Duodenal mucosa (tissue), 2 donors: Measurements from ENCODE around the gene UHMK1.

ENCODE experiments used
- H3K27ac ChIP-seq: one replicate; pipeline ENCODE4 v1.7.0; 2013; ENCODE audit warnings: low read depth, low read length
- H3K27me3 ChIP-seq, 2 donors: one replicate each; pipeline ENCODE4 v1.7.0; 2013; ENCODE audit warnings: low read length in 2 of 2, control low read depth in 1 of 2; ENCODE audit not compliant: insufficient read depth in 2 of 2, control insufficient read depth in 1 of 2
- H3K36me3 ChIP-seq, 2 donors: one replicate each; pipeline ENCODE4 v1.7.0; 2013; ENCODE audit warnings: low read length in 2 of 2, control low read depth in 1 of 2; ENCODE audit not compliant: insufficient read depth in 2 of 2, control insufficient read depth in 1 of 2
- H3K4me1 ChIP-seq, 2 donors: one replicate each; pipeline ENCODE4 v1.7.0; 2013; ENCODE audit warnings: low read length in 2 of 2, control low read depth in 1 of 2; ENCODE audit not compliant: insufficient read depth in 2 of 2, control insufficient read depth in 1 of 2
- H3K4me3 ChIP-seq, 2 donors: one replicate each; pipeline ENCODE4 v1.7.0; 2013; ENCODE audit warnings: low read length in 2 of 2, low read depth in 1 of 2
- H3K9ac ChIP-seq, 2 donors: one replicate each; pipeline ENCODE4 v1.7.0; 2013; ENCODE audit warnings: low read length in 2 of 2, low read depth in 1 of 2
- H3K9me3 ChIP-seq, 2 donors: one replicate each; pipeline ENCODE4 v1.7.0; 2013; ENCODE audit warnings: low read length in 2 of 2, control low read depth in 1 of 2; ENCODE audit not compliant: control insufficient read depth in 1 of 2

UHMK1 gene

DNA sequence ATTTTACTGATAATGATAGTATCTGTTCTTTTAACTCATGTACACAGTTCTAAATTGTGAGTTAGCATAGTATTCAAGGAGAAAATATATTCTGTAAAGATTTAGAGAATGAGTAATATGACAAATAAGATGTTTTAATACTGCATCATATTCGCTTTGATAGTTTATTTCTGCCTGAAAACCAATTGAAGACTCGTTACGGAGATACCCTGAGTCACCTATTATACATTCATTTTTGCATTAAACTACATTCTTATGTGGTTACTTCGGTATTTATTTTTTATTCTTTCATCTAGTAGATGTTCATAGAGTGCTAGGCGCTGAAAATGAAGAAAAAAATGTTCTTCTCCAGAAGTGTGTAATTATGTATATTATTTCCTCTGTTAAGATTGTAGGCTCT is 5.3 kb downstream of the UHMK1 start:
- no peaks in the 10 kb centered on the region for H3K27me3 ChIP-seq
- no peaks in the 10 kb centered on the region for H3K9me3 ChIP-seq
- no peak overlapping the region for H3K4me3 ChIP-seq
- peaks cover 20 to 64% of the 10 kb centered on the region in 2 donors for H3K36me3 ChIP-seq
- peaks cover 7 to 9% of the 10 kb centered on the region in 2 donors for H3K4me1 ChIP-seq
- H3K9ac ChIP-seq: no peak overlapping the region
- H3K27ac ChIP-seq: no peak overlapping the region

- no peaks in the 10 kb centered on the region for H3K4me1 ChIP-seq
- no peaks in the 10 kb centered on the region for H3K9me3 ChIP-seq
- H3K27ac ChIP-seq: no peak overlapping the region
- H3K4me3 ChIP-seq: no peak overlapping the region
- no peaks in the 10 kb centered on the region for H3K27me3 ChIP-seq
- peaks cover 9 to 35% of the 10 kb centered on the region in 2 donors for H3K36me3 ChIP-seq
- no peak overlapping the region for H3K9ac ChIP-seq
These were observed 29.7 kb downstream of the UHMK1 start for GRCh38 chr1:162527314-162527713.

- Histone ChIP-seq H3K9ac (no peak overlapping the region), H3K27ac (no peak overlapping the region), H3K4me3 (no peak overlapping the region), H3K4me1 (no peaks in the 10 kb centered on the region), H3K27me3 (no peaks in the 10 kb centered on the region), H3K9me3 (no peaks in the 10 kb centered on the region), H3K36me3 (peaks cover 4 to 8% of the 10 kb centered on the region in 2 donors)
These were observed 32.8 kb downstream of the UHMK1 start for GRCh38 chr1:162530307-162530987.

- H3K27ac ChIP-seq: no peak overlapping the region
- H3K9me3 ChIP-seq: no peaks in the 10 kb centered on the region
- peaks cover 4% of the 10 kb centered on the region in 2 donors for H3K36me3 ChIP-seq
- H3K4me1 ChIP-seq: no peaks in the 10 kb centered on the region
- no peak overlapping the region for H3K9ac ChIP-seq
- H3K27me3 ChIP-seq: no peaks in the 10 kb centered on the region
- no peak overlapping the region for H3K4me3 ChIP-seq
These were observed 33.3 kb downstream of the UHMK1 start for GRCh38 chr1:162530988-162531319.

DNA sequence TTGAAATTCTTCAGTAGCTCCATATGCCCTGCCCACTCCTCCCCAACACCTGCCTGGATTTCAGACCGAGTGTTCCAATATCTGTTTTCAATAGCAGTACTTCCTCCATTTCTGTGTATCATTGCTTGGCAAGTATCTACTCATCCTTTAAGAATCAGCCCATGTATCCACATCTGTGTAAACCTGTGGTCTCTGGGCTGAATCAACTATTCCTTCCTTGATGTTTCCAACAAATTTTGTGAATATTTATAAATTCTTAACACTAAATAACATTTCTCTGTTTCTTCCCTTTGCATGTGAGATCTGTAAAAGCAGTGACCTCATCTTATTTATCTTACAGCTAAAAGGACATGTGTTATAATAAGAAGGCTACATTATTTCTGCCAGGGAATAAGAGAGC is 37.9 kb downstream of the UHMK1 start:
- no peak overlapping the region for H3K27ac ChIP-seq
- H3K27me3 ChIP-seq: no peaks in the 10 kb centered on the region
- H3K36me3 ChIP-seq: no peaks in the 10 kb centered on the region
- no peaks in the 10 kb centered on the region for H3K9me3 ChIP-seq
- no peaks in the 10 kb centered on the region for H3K4me1 ChIP-seq
- H3K9ac ChIP-seq: no peak overlapping the region
- no peak overlapping the region for H3K4me3 ChIP-seq

DNA sequence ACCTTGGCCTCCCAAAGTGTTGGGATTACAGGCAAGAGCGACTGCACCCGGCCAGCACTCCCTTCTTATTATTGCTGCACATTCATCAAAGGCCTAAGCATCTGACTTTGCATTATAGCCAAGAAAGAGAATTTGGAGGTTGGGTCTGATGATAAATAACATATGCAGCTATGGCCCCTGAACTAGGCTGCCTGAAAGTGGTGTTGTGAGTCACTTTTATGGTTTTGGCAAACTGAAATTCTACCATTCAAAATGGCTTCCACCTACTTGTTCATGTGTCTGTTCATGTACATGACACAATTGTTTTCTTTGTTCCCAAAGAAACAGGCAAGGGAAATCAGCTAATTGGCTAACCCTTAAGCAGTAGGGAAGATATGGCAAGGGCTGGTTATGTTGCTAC is 38.9 kb downstream of the UHMK1 start:
- Histone ChIP-seq H3K4me3 (no peak overlapping the region), H3K9me3 (no peaks in the 10 kb centered on the region), H3K27me3 (no peaks in the 10 kb centered on the region), H3K4me1 (no peaks in the 10 kb centered on the region), H3K27ac (no peak overlapping the region), H3K9ac (no peak overlapping the region), H3K36me3 (no peaks in the 10 kb centered on the region)

DNA sequence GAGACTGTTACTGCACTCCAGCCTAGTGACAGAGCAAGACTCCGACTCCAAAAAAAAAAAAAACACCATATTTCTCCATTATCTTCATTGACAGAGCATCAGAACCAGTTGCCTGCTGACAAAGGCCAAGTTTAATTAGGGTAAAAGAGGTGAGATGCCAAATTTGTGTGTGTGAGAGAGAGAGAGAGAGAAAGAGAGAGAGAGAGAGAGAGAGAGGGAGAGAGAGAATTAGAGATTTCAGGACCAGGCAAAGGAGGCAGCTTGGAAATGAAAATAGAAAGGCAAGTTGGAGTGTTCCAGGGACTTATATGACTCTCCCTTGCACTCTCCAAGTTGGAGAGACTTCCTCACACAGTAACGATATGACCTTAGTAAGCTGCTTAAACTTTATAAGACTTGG is 39.6 kb downstream of the UHMK1 start:
- H3K4me3 ChIP-seq: no peak overlapping the region
- H3K9me3 ChIP-seq: no peaks in the 10 kb centered on the region
- no peak overlapping the region for H3K27ac ChIP-seq
- H3K36me3 ChIP-seq: no peaks in the 10 kb centered on the region
- no peaks in the 10 kb centered on the region for H3K4me1 ChIP-seq
- H3K9ac ChIP-seq: no peak overlapping the region
- H3K27me3 ChIP-seq: no peaks in the 10 kb centered on the region

DNA sequence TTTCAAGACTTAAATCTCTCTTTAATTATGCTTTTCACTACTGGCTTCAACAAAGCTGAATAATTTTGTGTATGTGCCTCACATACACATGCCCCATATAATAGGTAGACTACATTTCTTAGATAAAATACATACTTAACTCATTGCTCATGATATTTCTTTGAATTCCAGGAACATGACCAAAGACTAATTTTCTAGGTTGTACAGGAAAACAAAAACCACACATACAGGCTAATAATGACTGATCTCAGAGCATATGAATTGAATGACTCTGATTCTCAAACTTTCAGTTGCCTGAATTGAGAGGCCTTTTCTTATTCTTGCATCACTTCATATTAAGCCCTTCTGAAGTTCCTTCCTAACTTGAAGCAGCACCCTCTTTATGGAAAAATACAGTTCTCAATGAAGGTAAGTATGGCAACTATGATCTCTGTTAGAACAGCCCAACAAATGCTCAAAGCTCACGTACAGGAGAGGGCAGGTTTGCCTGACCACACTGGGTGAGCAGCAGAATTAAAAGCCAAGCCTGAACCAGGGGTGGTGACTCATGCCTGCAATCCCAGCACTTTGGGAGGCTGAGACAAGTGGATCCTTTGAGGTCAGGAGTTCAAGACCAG is 41.3 kb downstream of the UHMK1 start:
- no peaks in the 10 kb centered on the region for H3K27me3 ChIP-seq
- H3K27ac ChIP-seq: no peak overlapping the region
- H3K9me3 ChIP-seq: peaks cover 5 to 6% of the 10 kb centered on the region in 2 donors
- no peaks in the 10 kb centered on the region for H3K4me1 ChIP-seq
- H3K9ac ChIP-seq: no peak overlapping the region
- H3K4me3 ChIP-seq: no peak overlapping the region
- H3K36me3 ChIP-seq: no peaks in the 10 kb centered on the region

GRCh38 chr1:162541619-162542141 is 44.1 kb downstream of the UHMK1 start:
- H3K4me3 ChIP-seq: no peak overlapping the region
- H3K27ac ChIP-seq: no peak overlapping the region
- H3K9ac ChIP-seq: no peak overlapping the region
- H3K27me3 ChIP-seq: no peaks in the 10 kb centered on the region
- no peaks in the 10 kb centered on the region for H3K36me3 ChIP-seq
- H3K4me1 ChIP-seq: no peaks in the 10 kb centered on the region
- peaks cover 5 to 6% of the 10 kb centered on the region in 2 donors for H3K9me3 ChIP-seq

- peaks cover 5 to 6% of the 10 kb centered on the region in 2 donors for H3K9me3 ChIP-seq
- H3K27ac ChIP-seq: no peak overlapping the region
These were observed 45.6 kb downstream of the UHMK1 start for GRCh38 chr1:162543228-162543627.

More at GRCh38 chr1:162543228-162543627, 45.6 kb downstream of the UHMK1 start:
- no peak overlapping the region for H3K4me3 ChIP-seq
- H3K4me1 ChIP-seq: no peaks in the 10 kb centered on the region
- no peak overlapping the region for H3K9ac ChIP-seq
- H3K27me3 ChIP-seq: no peaks in the 10 kb centered on the region
- no peaks in the 10 kb centered on the region for H3K36me3 ChIP-seq
